Activated T-helper 1 cell treated with anti-CD3 and anti-CD28 coated beads, Interleukin-12 subunit alpha, Interleukin-12 subunit beta, Interleukin-2, Interleukin-4 antibody, amounts not matched to agents 30 ng/mL and 10 ng/mL and 1 ng/mL, durations not matched to agents 14 hours and 24 hours and 36 hours (primary cell): ENCODE results near the gene EIF1. TPM values are rescaled to one million over a fixed set of nuclear protein-coding genes. Genes with fewer than 3 reads are reported as not detected.
A peak's percentile ranks its signal among the peaks of the same experiment; 100 is the strongest.
"Not testable (repeated sequence)": the region's sequence is repeated elsewhere in the genome, so short reads cannot be mapped to it uniquely, and the experiment has no call there.

ENCODE experiments used
- DNase-seq: peaks from one replicate; pipeline ENCODE4 v3.0.0; 2021; ENCODE audit warnings: low spot score
- H3K27ac Mint-ChIP-seq: one replicate; pipeline ENCODE4 v1.8.0; 2021; ENCODE audit warnings: mild to moderate bottlenecking, mixed read lengths
- H3K27me3 Mint-ChIP-seq: one replicate; pipeline ENCODE4 v1.8.0; 2022; ENCODE audit warnings: mild to moderate bottlenecking, moderate library complexity, mixed read lengths; ENCODE audit not compliant: insufficient read depth
- H3K36me3 Mint-ChIP-seq: one replicate; pipeline ENCODE4 v1.8.0; 2021; ENCODE audit warnings: low read depth, mixed read lengths
- H3K4me1 Mint-ChIP-seq: one replicate; pipeline ENCODE4 v1.8.0; 2021; ENCODE audit warnings: low read depth, mixed read lengths
- H3K4me3 Mint-ChIP-seq: one replicate; pipeline ENCODE4 v1.8.0; 2021; ENCODE audit warnings: mild to moderate bottlenecking, moderate library complexity, mixed read lengths
- H3K9me3 Mint-ChIP-seq: one replicate; pipeline ENCODE4 v1.8.0; 2021; ENCODE audit warnings: mixed read lengths
- intact Hi-C: fragments of 100-400 bp; cut with micrococcal nuclease; formaldehyde crosslinking; loops from one replicate; pipeline ENCODE4 v1.15.1; 2024
- total RNA-seq: library from RNA; stranded (reverse); gene quantifications from 2 replicates; pipeline ENCODE4 v1.2.3, GENCODE V29; 2022

The EIF1 gene
- 876 and 893 TPM in 2 replicates for total RNA-seq

DNA sequence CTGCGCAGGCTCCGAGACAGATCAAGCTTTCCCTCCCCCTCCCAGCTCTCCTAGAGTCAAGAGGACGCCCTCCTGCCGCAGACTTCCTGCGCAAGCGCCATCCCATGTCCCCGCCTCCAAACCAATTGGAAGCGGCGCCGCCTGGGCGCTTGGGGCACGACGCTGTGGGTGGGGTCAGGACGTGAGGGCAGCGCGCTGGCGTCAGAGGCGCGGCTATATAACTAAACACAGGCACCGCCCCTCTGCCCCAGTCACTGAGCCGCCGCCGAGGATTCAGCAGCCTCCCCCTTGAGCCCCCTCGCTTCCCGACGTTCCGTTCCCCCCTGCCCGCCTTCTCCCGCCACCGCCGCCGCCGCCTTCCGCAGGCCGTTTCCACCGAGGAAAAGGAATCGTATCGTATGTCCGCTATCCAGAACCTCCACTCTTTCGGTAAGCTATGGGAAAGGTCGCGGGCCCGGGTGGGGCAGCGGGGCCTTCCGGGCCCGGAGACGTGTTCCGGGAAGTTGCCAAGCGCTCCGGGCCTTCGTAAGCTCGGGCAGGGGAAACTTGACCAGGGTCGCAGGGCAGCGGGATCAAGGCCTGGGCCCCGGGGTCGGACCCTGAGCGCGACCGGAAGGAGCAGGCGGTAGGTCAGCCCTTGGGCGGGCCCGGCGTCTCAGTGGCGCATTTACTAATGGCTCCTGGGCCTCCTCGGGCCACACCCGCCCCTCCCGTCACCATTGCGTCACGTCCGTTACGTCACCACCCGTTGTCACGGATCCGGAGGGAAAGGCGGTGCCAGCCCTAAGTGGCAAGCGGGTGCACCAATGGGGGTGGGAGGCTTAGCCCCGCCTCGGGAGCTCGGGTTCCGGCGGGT, at the start of gene EIF1:
Gene EIF1 (plus strand): TSS at position 245 of the 856 bp plus-strand sequence. CDS start 154 bp downstream, at position 399.
- peaks cover 29% of the 10 kb centered on the region for H3K4me1 Mint-ChIP-seq
- DNase-seq, result peak; percentile 100
- peaks cover 42% of the 10 kb centered on the region for H3K36me3 Mint-ChIP-seq
- H3K27ac Mint-ChIP-seq, result peak within 1 kb of the TSS; percentile 96
- H3K9me3 Mint-ChIP-seq, result no peaks in the 10 kb centered on the region
- intact Hi-C loops, result loop anchor here (1.0 to 5.0 kb wide), 5 partner anchors 10 to 230 kb away; partner anchors contain the start of genes ACLY and KLHL11
- H3K4me3 Mint-ChIP-seq, result peak within 1 kb of the TSS; percentile 96
- H3K27me3 Mint-ChIP-seq, result peaks cover 3% of the 10 kb centered on the region

DNA sequence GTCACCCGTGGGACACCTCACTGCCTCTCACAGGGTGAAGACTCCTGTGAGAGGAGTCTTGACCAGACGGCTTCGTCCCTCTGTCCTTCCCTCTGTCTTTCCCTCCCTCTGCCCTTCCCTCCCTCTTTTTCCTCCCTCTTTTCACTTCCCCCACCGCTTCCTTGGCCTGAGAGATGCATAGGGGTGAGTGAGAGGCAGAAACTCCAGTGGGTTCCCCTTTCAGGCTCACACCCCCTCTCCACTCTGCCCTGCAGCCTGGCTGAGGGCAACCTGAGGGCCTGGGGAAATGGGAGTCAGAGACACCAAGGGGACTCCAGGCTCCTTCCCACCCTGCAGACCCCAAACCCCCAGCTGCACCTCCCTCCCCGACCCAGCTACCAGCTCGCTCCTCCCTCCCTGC, 49.7 kb upstream of the EIF1 start:
- Mint-ChIP-seq H3K4me3 (no peak overlapping the region), H3K27me3 (no peaks in the 10 kb centered on the region), H3K9me3 (no peaks in the 10 kb centered on the region), H3K36me3 (no peaks in the 10 kb centered on the region), H3K4me1 (no peaks in the 10 kb centered on the region), H3K27ac (no peak overlapping the region)
- no peak for DNase-seq
- intact Hi-C loops, result no loop called here

DNA sequence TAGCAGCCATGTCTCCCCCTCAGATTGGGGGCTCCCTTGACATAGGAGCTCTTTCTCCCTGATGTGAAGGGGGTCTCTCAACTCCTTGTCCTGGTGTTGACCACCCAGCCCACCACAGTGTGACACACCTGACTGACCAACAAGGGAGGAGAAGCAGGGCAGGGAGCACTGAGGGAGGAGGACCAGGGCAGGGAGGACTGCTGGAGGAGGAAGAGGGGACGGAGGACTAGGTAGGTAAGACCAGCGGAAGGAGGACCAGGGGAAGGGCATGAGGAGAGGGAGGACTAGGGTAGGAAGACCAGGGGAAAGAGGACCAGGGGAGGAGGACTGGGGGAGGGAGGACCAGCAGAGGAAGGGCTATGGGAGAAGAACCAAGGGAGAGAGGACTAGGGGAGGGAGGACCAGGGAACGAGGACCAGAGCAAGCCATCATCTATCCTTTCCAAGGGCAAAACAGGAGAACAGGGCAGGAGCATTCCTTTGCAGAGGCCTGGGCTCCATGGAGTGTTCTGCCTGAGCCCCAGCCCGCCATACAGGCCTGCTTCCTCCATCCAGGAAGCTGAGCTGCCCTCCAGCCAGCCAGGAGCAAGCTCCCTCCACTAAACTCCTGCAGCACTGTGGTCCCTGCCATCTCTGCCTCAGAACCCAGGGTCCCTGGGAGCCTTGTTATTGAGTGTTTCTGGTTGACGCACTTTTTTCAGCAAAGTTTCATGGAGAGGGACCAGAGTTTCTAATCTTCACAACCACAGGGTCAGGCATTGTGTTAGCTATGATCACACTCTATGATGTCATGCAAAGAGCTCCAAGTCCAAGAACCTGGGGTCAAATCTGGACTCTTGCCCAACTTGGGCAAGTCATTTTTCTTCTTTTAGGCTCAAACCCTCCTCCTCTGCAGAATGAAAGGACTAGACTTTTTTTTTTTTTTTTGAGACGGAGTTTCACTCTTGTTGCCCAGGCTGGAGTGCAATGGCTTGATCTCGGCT, 48.9 kb upstream of the EIF1 start:
- H3K27me3 Mint-ChIP-seq, result no peaks in the 10 kb centered on the region
- H3K27ac Mint-ChIP-seq, result no peak overlapping the region
- H3K36me3 Mint-ChIP-seq, result no peaks in the 10 kb centered on the region
- no peaks in the 10 kb centered on the region for H3K4me1 Mint-ChIP-seq
- DNase-seq, result no peak
- H3K4me3 Mint-ChIP-seq, result no peak overlapping the region
- H3K9me3 Mint-ChIP-seq, result no peaks in the 10 kb centered on the region
- intact Hi-C loops, result no loop called here

DNA sequence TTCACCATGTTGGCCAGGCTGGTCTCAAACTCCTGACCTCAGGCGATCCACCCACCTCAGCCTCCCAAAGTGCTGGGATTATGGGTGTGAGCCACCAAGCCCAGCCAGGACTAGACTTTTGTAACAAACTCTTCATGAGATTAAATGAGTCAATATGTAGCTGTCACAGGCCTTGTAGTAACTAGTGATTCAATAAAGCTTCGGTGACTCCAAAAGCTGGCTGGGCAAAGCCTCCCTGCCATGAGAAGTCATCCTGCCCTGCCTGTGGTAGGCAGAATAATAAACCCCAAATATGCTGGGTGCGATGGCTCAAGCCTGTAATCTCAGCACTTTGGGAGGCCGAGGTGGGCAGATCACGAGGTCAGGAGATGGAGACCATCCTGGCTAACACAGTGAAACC, 48.1 kb upstream of the EIF1 start:
- not testable (repeated sequence) for H3K27ac Mint-ChIP-seq, H3K27me3 Mint-ChIP-seq

DNA sequence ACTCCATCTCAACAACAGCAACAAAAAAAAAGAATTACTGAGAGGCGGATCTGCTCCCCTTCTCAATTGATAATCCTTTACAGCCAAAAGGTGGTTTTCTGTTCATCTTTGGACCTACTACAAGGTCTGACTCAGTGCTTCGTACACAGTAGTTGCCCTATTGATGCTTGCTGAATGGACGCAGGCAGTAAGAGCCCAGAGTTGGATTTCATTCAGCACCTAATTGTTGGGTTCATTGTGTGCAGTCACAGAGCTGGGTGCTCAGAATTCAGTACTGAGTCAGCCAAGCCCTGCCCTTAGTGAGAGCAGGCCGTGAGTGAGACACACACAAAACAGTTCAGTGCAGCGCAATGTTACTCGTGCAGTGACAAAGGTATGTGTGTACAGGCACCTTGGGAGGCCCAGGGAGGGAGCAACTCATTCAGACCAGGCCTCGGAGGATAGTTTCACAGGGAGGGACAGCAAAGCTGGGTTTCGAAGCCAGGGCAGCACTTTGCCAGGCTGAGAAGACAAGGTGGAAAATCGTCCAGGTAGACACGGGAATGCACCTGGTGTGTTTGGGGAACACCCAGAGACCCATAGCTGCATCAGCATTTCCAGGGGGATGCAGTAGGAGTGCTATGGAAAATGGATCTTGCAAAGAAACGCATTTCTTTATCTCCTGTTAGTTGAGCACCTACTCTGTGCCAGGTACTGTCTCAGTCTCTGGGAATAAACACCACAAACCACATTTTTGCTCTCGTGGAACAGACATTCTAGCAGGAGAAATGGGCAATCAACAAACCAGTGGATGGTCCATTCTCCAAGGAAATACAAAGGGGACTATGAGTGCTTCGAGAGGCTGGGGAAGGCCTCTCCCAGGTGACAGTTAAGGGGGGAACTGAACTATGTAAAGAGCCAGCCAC, 46.2 kb upstream of the EIF1 start:
- H3K36me3 Mint-ChIP-seq, result no peaks in the 10 kb centered on the region

More for the DNA sequence above, 48.1 kb upstream of the EIF1 start:
- intact Hi-C loops, DNase-seq, H3K4me1 Mint-ChIP-seq, H3K4me3 Mint-ChIP-seq, H3K9me3 Mint-ChIP-seq, H3K36me3 Mint-ChIP-seq: not testable (repeated sequence)

DNA sequence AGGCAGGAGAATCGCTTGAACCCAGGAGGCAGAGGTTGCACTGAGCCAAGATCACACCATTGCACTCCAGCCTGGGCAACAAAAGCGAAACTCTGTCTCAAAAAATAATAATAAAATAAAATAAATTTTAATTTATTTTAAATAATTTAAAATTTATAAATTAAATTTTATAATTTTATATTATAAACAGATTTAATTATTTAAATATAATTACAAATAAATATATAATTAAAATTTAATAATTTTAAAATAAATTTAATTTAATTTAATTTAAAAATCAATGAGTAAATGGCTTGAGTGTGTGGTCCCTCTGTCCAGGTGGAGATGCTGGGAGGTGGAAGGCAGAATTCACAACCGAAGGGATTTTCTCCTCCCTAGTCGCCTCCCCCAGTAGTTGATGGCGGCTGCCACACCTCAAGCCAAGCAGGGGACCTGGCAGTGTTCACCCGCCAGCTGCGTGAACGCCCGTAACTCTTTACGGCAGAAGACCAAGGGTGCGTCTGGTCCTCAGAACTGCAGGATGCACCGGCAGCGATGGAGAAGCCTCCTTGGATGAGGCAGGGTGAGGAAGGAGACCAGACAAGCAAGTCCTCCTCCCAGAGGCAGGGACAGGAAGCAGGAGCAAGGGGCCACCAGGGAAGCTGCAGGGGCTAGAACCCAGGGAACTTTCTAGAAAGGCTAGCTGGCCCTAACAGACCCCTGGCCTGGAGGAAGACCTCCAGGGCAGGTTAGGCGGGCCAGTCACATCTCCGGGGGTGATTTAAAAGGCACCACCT, 41.5 kb upstream of the EIF1 start:
- Mint-ChIP-seq H3K27ac (no peak overlapping the region), H3K36me3 (no peaks in the 10 kb centered on the region), H3K4me3 (no peak overlapping the region), H3K9me3 (no peaks in the 10 kb centered on the region), H3K27me3 (peaks cover 2% of the 10 kb centered on the region), H3K4me1 (peaks cover 10% of the 10 kb centered on the region)
- intact Hi-C loops, result loop anchor here (5.0 kb wide), 2 partner anchors 55 to 790 kb away; no protein-coding TSS in a partner anchor
- no peak for DNase-seq

More for the DNA sequence above, 46.2 kb upstream of the EIF1 start:
- H3K4me3 Mint-ChIP-seq, result no peak overlapping the region
- no peaks in the 10 kb centered on the region for H3K4me1 Mint-ChIP-seq
- intact Hi-C loops, result no loop called here
- no peak for DNase-seq
- no peak overlapping the region for H3K27ac Mint-ChIP-seq
- no peaks in the 10 kb centered on the region for H3K9me3 Mint-ChIP-seq
- no peaks in the 10 kb centered on the region for H3K27me3 Mint-ChIP-seq

DNA sequence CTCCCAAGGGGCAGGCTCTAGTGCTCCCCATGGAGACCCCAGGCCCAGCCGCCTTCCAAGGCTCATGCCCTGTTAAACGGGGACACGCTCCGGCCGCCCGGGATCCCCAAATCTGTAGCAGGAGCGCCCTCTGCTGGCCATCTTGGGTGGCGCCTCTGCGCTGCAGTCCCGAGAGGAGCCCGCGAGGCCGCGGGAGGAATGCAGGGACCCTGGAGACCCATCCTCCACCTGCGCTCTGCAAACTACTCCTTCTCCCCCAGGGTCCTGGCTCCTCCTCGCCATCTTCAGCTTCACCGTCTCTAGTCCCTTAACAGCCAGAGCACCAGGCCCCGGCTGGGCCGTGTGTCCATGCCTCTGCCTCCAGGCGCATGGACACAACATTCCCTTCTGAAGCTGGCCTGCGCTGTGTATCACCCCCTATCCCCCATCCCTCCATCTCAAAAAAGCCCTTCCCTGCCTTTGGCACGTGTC, 40.7 kb upstream of the EIF1 start:
- Mint-ChIP-seq H3K4me1 (peaks cover 10% of the 10 kb centered on the region), H3K4me3 (peak overlapping the region; percentile 73), H3K36me3 (no peaks in the 10 kb centered on the region), H3K27ac (peak overlapping the region; percentile 7), H3K27me3 (peaks cover 2% of the 10 kb centered on the region), H3K9me3 (no peaks in the 10 kb centered on the region)
- peak; percentile 79 for DNase-seq
- intact Hi-C loops, result loop anchor here (1.0 to 5.0 kb wide), 9 partner anchors 14 to 845 kb away; no protein-coding TSS in a partner anchor

DNA sequence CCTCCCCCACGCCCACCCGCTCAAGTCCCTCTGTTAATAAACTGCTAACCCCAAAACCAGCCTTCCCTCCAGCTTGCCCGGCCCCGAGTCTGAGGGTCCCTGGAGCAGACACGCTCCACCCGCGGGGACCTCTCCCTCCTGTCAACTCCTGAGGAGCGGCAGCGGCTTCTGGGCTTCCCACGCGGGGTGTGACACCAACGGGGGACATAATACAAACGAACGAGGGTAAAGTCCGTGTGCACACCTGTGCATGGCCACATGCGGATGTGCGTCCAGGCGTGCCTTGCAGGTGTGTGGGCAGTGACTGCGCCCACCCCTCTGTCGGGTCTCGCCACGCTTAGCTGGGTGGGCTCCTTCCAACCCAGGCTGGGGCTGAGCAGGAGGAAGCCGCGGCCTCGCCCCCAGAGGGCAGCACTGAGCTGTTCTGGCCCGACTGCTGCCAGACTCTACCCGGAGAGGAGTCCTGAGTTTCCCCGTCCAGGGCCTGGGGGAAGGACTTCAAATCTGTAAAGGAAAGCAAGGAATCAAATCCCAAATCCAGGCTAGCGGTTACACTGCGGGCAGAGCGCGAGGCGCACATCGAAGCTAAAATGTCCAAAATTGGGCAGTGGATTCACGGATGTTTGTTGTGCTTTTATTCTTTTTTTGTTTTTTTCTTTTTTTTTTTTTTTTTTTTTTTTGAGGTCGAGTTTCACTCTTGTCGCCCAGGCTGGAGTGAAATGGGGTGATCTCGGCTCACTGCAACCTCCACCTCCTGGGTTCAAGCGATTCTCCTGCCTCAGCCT, 40.1 kb upstream of the EIF1 start:
- H3K27me3 Mint-ChIP-seq, result peaks cover 2% of the 10 kb centered on the region

DNA sequence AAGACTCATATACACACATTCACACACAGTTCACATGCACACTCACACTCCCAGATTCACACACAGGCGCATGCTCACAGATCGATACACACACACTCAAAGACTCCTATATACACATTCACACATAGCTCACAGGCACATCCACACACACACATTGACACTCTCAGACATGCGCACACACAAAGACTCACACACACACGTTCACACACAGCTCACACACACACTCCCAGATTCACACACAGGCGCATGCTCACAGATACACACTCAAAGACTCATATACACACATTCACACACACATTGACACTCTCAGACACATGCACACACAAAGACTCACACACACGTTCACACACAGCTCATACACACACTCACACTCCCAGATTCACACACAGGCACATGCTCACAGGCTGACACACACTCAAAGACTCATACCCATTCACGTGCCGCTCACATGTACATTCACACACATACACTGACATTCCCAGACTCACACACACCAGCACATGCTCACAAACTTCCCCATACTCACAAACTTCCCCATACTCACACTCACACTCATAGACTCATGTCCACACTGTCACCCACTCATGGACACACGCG, 38.7 kb upstream of the EIF1 start:
- Mint-ChIP-seq H3K9me3 (no peaks in the 10 kb centered on the region), H3K27me3 (peaks cover 2% of the 10 kb centered on the region), H3K4me3 (no peak overlapping the region), H3K27ac (no peak overlapping the region), H3K4me1 (peaks cover 10% of the 10 kb centered on the region), H3K36me3 (no peaks in the 10 kb centered on the region)
- DNase-seq, result no peak
- intact Hi-C loops, result loop anchor here (5.0 kb wide), 2 partner anchors 58 to 793 kb away; no protein-coding TSS in a partner anchor

More for the DNA sequence above, 40.1 kb upstream of the EIF1 start:
- intact Hi-C loops, result loop anchor here (1.0 to 5.0 kb wide), 9 partner anchors 14 to 845 kb away; no protein-coding TSS in a partner anchor
- Mint-ChIP-seq H3K4me3 (peak overlapping the region; percentile 73), H3K27ac (peak overlapping the region; percentile 52), H3K9me3 (no peaks in the 10 kb centered on the region), H3K36me3 (no peaks in the 10 kb centered on the region), H3K4me1 (peaks cover 10% of the 10 kb centered on the region)
- peak; percentile 76 for DNase-seq

DNA sequence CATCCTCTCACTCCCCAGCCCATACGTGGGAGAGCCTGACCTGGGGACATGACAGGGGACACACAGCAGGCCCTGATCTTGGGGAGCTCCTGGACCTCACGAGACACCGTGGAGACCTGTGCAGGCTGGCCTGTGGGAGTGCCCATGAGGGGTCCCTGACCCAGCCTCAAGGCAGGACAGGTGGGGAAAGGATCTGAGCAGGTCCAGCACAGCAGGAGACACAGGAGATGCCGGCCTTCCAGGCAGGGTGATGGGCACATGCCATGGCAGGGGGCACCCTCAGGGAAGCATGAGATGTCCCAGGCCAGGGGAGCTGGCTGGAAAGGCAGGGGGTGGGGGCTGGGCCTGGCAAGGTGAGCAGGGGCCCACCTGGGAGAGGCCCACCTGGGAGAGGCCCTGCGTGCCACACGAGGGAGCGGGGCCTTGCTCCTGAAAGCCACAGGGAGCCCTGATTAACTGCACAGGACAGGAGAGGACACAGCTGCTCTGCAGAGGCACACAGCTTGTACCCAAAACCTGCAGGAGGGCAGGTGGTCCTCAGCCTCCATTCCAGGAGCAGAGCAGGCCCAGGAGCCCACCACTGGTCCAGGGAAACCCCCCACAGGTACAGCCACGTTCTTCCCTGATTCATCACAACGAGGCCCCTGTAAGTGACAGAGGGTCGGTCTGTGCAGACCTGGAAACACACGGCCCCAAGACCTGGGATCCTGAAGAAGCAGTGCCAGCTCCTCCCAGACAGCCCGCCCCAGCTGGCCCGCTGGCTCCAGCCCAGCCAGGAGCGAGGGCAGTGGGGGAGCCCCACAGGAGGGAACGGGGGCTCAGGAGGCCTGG, 37.7 kb upstream of the EIF1 start:
- peaks cover 2% of the 10 kb centered on the region for H3K27me3 Mint-ChIP-seq
- H3K27ac Mint-ChIP-seq, result no peak overlapping the region
- DNase-seq, result no peak
- H3K4me1 Mint-ChIP-seq, result peaks cover 10% of the 10 kb centered on the region
- H3K36me3 Mint-ChIP-seq, result no peaks in the 10 kb centered on the region
- no peaks in the 10 kb centered on the region for H3K9me3 Mint-ChIP-seq
- H3K4me3 Mint-ChIP-seq, result no peak overlapping the region
- intact Hi-C loops, result no loop called here
